Kidney (tissue), 14 donors: Measurements from ENCODE around the gene FANCB. TPM values are rescaled to one million over a fixed set of nuclear protein-coding genes. Genes with fewer than 3 reads are reported as not detected.

Source experiments
- DNase-seq, 5 donors: peaks; one replicate each; pipeline ENCODE4 v3.0.0-alpha.2; 2013 to 2020
- FAIRE-seq: peaks from 2 replicates; lab custom pipeline; 2012; peaks lifted over from hg19 to GRCh38; lab: Jason Lieb, UNC
- H3K27ac ChIP-seq, 2 donors: one replicate each; pipeline ENCODE4 v1.7.0; 2013; ENCODE audit warnings: low read depth in 2 of 2, low read length in 2 of 2, inconsistent platforms in 1 of 2
- H3K27me3 ChIP-seq: one replicate; pipeline ENCODE4 v1.7.1; 2013; ENCODE audit warnings: low read length, inconsistent platforms; ENCODE audit not compliant: control insufficient read depth, insufficient read depth
- H3K36me3 ChIP-seq, 3 donors: one replicate each; pipeline versions ENCODE4 v1.7.0 to v1.7.1; 2013; ENCODE audit warnings: low read length in 3 of 3, control low read depth in 1 of 3, inconsistent platforms in 1 of 3; ENCODE audit not compliant: insufficient read depth in 3 of 3, control insufficient read depth in 2 of 3
- H3K4me1 ChIP-seq, 3 donors: one replicate each; pipeline versions ENCODE4 v1.7.0 to v1.7.1; 2013; ENCODE audit warnings: low read length in 3 of 3, inconsistent platforms in 1 of 3, low read depth in 1 of 3; ENCODE audit not compliant: control insufficient read depth in 2 of 3, insufficient read depth in 2 of 3
- H3K4me3 ChIP-seq, 3 donors: one replicate each; pipeline versions ENCODE4 v1.7.0 to v1.8.1; 2013; ENCODE audit warnings: low read length in 3 of 3, control low read depth in 1 of 3, inconsistent platforms in 1 of 3
- H3K9ac ChIP-seq, 3 donors: one replicate each; pipeline versions ENCODE4 v1.7.0 to v1.7.1; 2013; ENCODE audit warnings: low read length in 3 of 3, control low read depth in 1 of 3, inconsistent platforms in 1 of 3
- H3K9me3 ChIP-seq, 3 donors: one replicate each; pipeline versions ENCODE4 v1.7.0 to v1.7.1; 2013; ENCODE audit warnings: low read length in 3 of 3, control low read depth in 1 of 3, inconsistent platforms in 1 of 3; ENCODE audit not compliant: control insufficient read depth in 2 of 3, insufficient read depth in 1 of 3
- CTCF ChIP-seq: IDR thresholded peaks from 3 replicates; pipeline ENCODE4 v1.5.1; 2012; ENCODE audit warnings: mild to moderate bottlenecking, moderate library complexity, borderline replicate concordance; ENCODE audit not compliant: insufficient read depth; ENCODE audit errors: extremely low read depth
- intact Hi-C: fragments of 100-400 bp; cut with DNase I; formaldehyde crosslinking; loops from one replicate; pipeline ENCODE4 v1.11.1; 2022
- polyA plus RNA-seq: library from polyadenylated mRNA; stranded (reverse); fragments of 350-450 nt; fragmentation: Illumina TruSeq; extraction: RNeasy Lipid Tissue Mini Kit (QIAGEN cat#74804); gene quantifications from one replicate; pipeline ENCODE4 v1.2.3, GENCODE V29; 2014; ENCODE audit warnings: low read depth, low replicate concordance; ENCODE audit not compliant: insufficient read depth
- total RNA-seq: library from RNA; stranded (reverse); fragmentation: NEBNext Ultra II Directional; extraction: Animal tissue kit (Norgen Biotek cat#: 25700); gene quantifications from one replicate; pipeline ENCODE4 v1.2.1, GENCODE V29; 2021
- donor health status: control.
- donor health status: control.
- donor health status: control.
- donor health status: control.
- donor health status: control.
- donor health status: DM: yes; HTN: yes; CAD: no.
- donor health status: Normal renal cell carcinoma (clear cell type).

Gene FANCB
- total and polyA plus RNA-seq, 2 donors from 2014 or later: 1.4 TPM; not detected in 1

DNA sequence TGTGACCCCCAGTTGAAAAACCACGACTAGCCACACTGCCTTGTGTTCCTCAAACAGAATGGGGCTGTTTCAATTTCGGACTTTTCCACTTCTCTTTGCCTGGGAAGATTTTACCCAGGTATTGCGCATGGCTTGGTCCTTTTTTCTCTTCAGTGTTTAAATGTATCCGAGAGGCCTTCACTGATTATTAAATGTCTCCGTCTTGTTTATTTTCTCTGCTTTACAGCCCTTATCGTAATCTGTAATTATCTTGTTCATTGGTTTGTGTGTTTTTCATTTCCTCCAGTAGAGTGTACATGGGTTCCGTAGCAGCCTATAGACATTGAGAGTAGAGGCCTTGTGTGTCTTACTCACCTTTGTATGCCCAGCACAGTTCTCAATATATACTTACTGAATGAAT is 2.8 kb upstream of the FANCB start:
- no peak for FAIRE-seq
- H3K4me3 ChIP-seq: no peak overlapping the region

DNA sequence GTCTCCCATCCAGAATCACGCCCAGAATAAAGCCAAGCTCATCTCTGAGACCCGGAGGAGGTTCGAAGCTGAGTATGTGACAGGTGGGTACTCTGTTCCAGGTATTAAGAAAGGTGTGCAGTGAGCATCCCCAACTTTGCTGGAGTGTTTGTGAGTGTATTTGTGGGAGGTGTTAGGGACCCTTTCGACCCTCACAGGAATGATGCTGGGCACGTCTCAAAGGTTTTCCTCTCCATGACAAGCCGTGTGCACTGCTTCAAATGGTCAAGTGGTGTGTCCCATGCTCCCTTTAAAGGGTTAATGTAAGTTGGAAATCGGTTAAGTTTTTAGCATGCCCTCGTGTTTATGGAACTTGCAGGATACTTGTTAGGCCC is 794 bp upstream of the FANCB start:
- H3K9me3 ChIP-seq: no peaks in the 10 kb centered on the region
- intact Hi-C loops: no loop called here
- H3K9ac ChIP-seq: peak overlapping the region; percentile 76 to 86 (median 82)
- H3K36me3 ChIP-seq: no peaks in the 10 kb centered on the region
- H3K4me3 ChIP-seq: peak overlapping the region; percentile 89 to 96 (median 91)
- DNase-seq (peak in 2 of 5 donors; percentile 7 to 23), FAIRE-seq (no peak)
- TF ChIP-seq CTCF: no peak
- no peaks in the 10 kb centered on the region for H3K27me3 ChIP-seq
- peak overlapping the region in 1 of 2 donors; percentile 53 for H3K27ac ChIP-seq
- no peaks in the 10 kb centered on the region for H3K4me1 ChIP-seq

More for the DNA sequence above, 2.8 kb upstream of the FANCB start:
- Histone ChIP-seq H3K36me3 (no peaks in the 10 kb centered on the region), H3K9ac (no peak overlapping the region), H3K9me3 (no peaks in the 10 kb centered on the region), H3K4me1 (no peaks in the 10 kb centered on the region), H3K27ac (no peak overlapping the region), H3K27me3 (no peaks in the 10 kb centered on the region)
- peak in 1 of 5 donors; percentile 0 for DNase-seq
- intact Hi-C loops: no loop called here
- no peak for TF ChIP-seq CTCF

GRCh38 chrX:14872355-14872754 is 514 bp downstream of the FANCB start:
- no peaks in the 10 kb centered on the region for H3K36me3 ChIP-seq
- H3K9me3 ChIP-seq: peaks cover 0 to under 1% (median 0%) of the 10 kb centered on the region in 3 donors
- no peak overlapping the region for H3K9ac ChIP-seq
- H3K4me1 ChIP-seq: no peaks in the 10 kb centered on the region
- intact Hi-C loops: no loop called here
- H3K27ac ChIP-seq: no peak overlapping the region
- TF ChIP-seq CTCF: no peak
- FAIRE-seq (no peak), DNase-seq (peak in 1 of 5 donors; percentile 39)
- H3K4me3 ChIP-seq: peak overlapping the region; percentile 63 to 79 (median 71)
- H3K27me3 ChIP-seq: no peaks in the 10 kb centered on the region

- FAIRE-seq (no peak), DNase-seq (no peak)
- Histone ChIP-seq H3K27ac (no peak overlapping the region), H3K4me1 (no peaks in the 10 kb centered on the region), H3K9ac (no peak overlapping the region), H3K9me3 (peaks cover 0 to 4% (median 0%) of the 10 kb centered on the region in 3 donors), H3K36me3 (no peaks in the 10 kb centered on the region), H3K4me3 (no peak overlapping the region), H3K27me3 (no peaks in the 10 kb centered on the region)
- intact Hi-C loops: no loop called here
- TF ChIP-seq CTCF: no peak
Observed at GRCh38 chrX:14871767-14872166, 1.1 kb downstream of the FANCB start.
